Neutrophil (primary cell): ENCODE results near the gene DSPP.
"Not testable (repeated sequence)": the region's sequence is repeated elsewhere in the genome, so short reads cannot be mapped to it uniquely, and the experiment has no call there.

Experiments
- H3K27ac ChIP-seq: fragments of 200-600 bp; sonication (generic); 2 replicates; pipeline ENCODE4 v1.5.1; 2016; ENCODE audit warnings: mild to moderate bottlenecking, moderate library complexity
- H3K27me3 ChIP-seq: fragments of 200-600 bp; sonication (generic); 2 replicates; pipeline ENCODE4 v1.6.0; 2016; ENCODE audit warnings: mild to moderate bottlenecking
- H3K36me3 ChIP-seq: fragments of 200-600 bp; sonication (generic); 2 replicates; pipeline ENCODE4 v1.5.1; 2017
- H3K4me1 ChIP-seq, 2 experiments: fragments of 200-600 bp in 1 of 2; sonication (generic) in 1 of 2; 1 replicate in 1 of 2; 2 replicates in 1 of 2; pipeline versions ENCODE4 v1.5.1 to v1.6.1; 2013 to 2016; ENCODE audit warnings: low read depth in 1 of 2, low read length in 1 of 2, mild to moderate bottlenecking in 1 of 2, moderate library complexity in 1 of 2; ENCODE audit not compliant: control insufficient read depth in 1 of 2, insufficient read depth in 1 of 2
- H3K4me3 ChIP-seq, 2 experiments: fragments of 200-600 bp in 1 of 2; sonication (generic) in 1 of 2; 1 replicate in 1 of 2; 2 replicates in 1 of 2; pipeline ENCODE4 v1.5.1; 2013 to 2016; ENCODE audit warnings: low read depth in 1 of 2, low read length in 1 of 2, mild to moderate bottlenecking in 1 of 2, moderate library complexity in 1 of 2
- H3K9me3 ChIP-seq: fragments of 200-600 bp; sonication (generic); 2 replicates; pipeline ENCODE4 v1.5.1; 2016
- CTCF ChIP-seq: fragments of 200-600 bp; sonication (generic); IDR thresholded peaks from 2 replicates; pipeline ENCODE4 v1.5.1; 2016; ENCODE audit warnings: antibody characterized with exemption

The DSPP gene

GRCh38 chr4:87567191-87567590 lies 41.1 kb upstream of the DSPP start:
- no peak overlapping the region for H3K27ac ChIP-seq
- H3K27me3 ChIP-seq: no peaks in the 10 kb centered on the region
- H3K9me3 ChIP-seq: no peaks in the 10 kb centered on the region
- no peaks in the 10 kb centered on the region for H3K36me3 ChIP-seq
- TF ChIP-seq CTCF: no peak
- no peak overlapping the region for H3K4me3 ChIP-seq
- no peaks in the 10 kb centered on the region for H3K4me1 ChIP-seq

GRCh38 chr4:87570290-87570805 lies 38.0 kb upstream of the DSPP start:
- TF ChIP-seq CTCF: no peak
- Histone ChIP-seq H3K27ac (no peak overlapping the region), H3K4me1 (no peaks in the 10 kb centered on the region), H3K27me3 (no peaks in the 10 kb centered on the region), H3K36me3 (no peaks in the 10 kb centered on the region), H3K9me3 (no peaks in the 10 kb centered on the region), H3K4me3 (no peak overlapping the region)

GRCh38 chr4:87574376-87574775 lies 34.0 kb upstream of the DSPP start:
- H3K4me3 ChIP-seq, H3K36me3 ChIP-seq, H3K27ac ChIP-seq, H3K4me1 ChIP-seq, H3K27me3 ChIP-seq, H3K9me3 ChIP-seq: not testable (repeated sequence)

GRCh38 chr4:87574996-87575395 lies 33.3 kb upstream of the DSPP start:
- Histone ChIP-seq H3K4me3 (no peak overlapping the region), H3K27ac (no peak overlapping the region), H3K27me3 (no peaks in the 10 kb centered on the region), H3K9me3 (no peaks in the 10 kb centered on the region), H3K36me3 (no peaks in the 10 kb centered on the region), H3K4me1 (no peaks in the 10 kb centered on the region)
- no peak for TF ChIP-seq CTCF

GRCh38 chr4:87575408-87575807 lies 32.9 kb upstream of the DSPP start:
- TF ChIP-seq CTCF: no peak
- no peak overlapping the region for H3K27ac ChIP-seq
- H3K9me3 ChIP-seq: no peaks in the 10 kb centered on the region

GRCh38 chr4:87575983-87576382 lies 32.3 kb upstream of the DSPP start:
- no peaks in the 10 kb centered on the region for H3K9me3 ChIP-seq
- H3K4me1 ChIP-seq: no peaks in the 10 kb centered on the region
- H3K27me3 ChIP-seq: no peaks in the 10 kb centered on the region
- TF ChIP-seq CTCF: no peak
- H3K4me3 ChIP-seq: no peak overlapping the region
- no peak overlapping the region for H3K27ac ChIP-seq
- H3K36me3 ChIP-seq: no peaks in the 10 kb centered on the region

More at GRCh38 chr4:87575408-87575807, 32.9 kb upstream of the DSPP start:
- Histone ChIP-seq H3K36me3 (no peaks in the 10 kb centered on the region), H3K4me3 (no peak overlapping the region), H3K27me3 (no peaks in the 10 kb centered on the region), H3K4me1 (no peaks in the 10 kb centered on the region)
